Smooth muscle cell (in vitro differentiated cells): ENCODE results near the gene PDLIM7. TPM values are rescaled to one million over a fixed set of nuclear protein-coding genes. Genes with fewer than 3 reads are reported as not detected.

ENCODE experiments used
- DNase-seq: peaks from one replicate; lab custom pipeline; 2025; ENCODE audit not compliant: unreplicated experiment; lab: John Stamatoyannopoulos, UW
- H2AFZ ChIP-seq: fragments of 200-600 bp; sonication (generic); 2 replicates; pipeline ENCODE4 v1.6.0; 2016; ENCODE audit warnings: antibody characterized with exemption, low read depth, mild to moderate bottlenecking
- H3F3A ChIP-seq: fragments of 200-600 bp; sonication (generic); 2 replicates; pipeline ENCODE4 v1.6.0; 2017; ENCODE audit warnings: antibody characterized with exemption, low read depth
- H3K27ac ChIP-seq: fragments of 200-600 bp; sonication (generic); 2 replicates; pipeline ENCODE4 v1.5.1; 2016; ENCODE audit warnings: low read depth, mild to moderate bottlenecking
- H3K27me3 ChIP-seq: fragments of 200-600 bp; sonication (generic); 2 replicates; pipeline ENCODE4 v1.6.1; 2016; ENCODE audit warnings: low read depth, mild to moderate bottlenecking
- H3K36me3 ChIP-seq: fragments of 200-600 bp; sonication (generic); 2 replicates; pipeline ENCODE4 v1.5.1; 2016; ENCODE audit warnings: low read depth
- H3K4me1 ChIP-seq: fragments of 200-600 bp; sonication (generic); 2 replicates; pipeline ENCODE4 v1.5.1; 2016; ENCODE audit warnings: low read depth
- H3K4me2 ChIP-seq: fragments of 200-600 bp; sonication (generic); 2 replicates; pipeline ENCODE4 v1.6.0; 2016; ENCODE audit warnings: mild to moderate bottlenecking
- H3K4me3 ChIP-seq: fragments of 200-600 bp; sonication (generic); 2 replicates; pipeline ENCODE4 v1.5.1; 2016; ENCODE audit warnings: mild to moderate bottlenecking
- H3K79me2 ChIP-seq: fragments of 200-600 bp; sonication (generic); 2 replicates; pipeline ENCODE4 v1.6.0; 2016; ENCODE audit warnings: low read depth, mild to moderate bottlenecking
- H3K9ac ChIP-seq: fragments of 200-600 bp; sonication (generic); 2 replicates; pipeline ENCODE4 v1.6.0; 2016; ENCODE audit warnings: low read depth
- H3K9me3 ChIP-seq: fragments of 200-600 bp; sonication (generic); replicated peaks from 2 replicates; pipeline ENCODE4 v1.5.1; 2016; ENCODE audit warnings: low read depth
- H4K20me1 ChIP-seq: fragments of 200-600 bp; sonication (generic); 2 replicates; pipeline ENCODE4 v1.6.0; 2016; ENCODE audit warnings: low read depth
- CTCF ChIP-seq: fragments of 200-600 bp; sonication (generic); IDR thresholded peaks from 2 replicates; pipeline ENCODE4 v1.5.1; 2017; ENCODE audit warnings: borderline replicate concordance, mild to moderate bottlenecking, antibody characterized with exemption; ENCODE audit not compliant: insufficient read depth, poor library complexity, severe bottlenecking
- WGBS: methylation state at CpG from one replicate; pipeline ENCODE4 v1.1.7; 2016; ENCODE audit warnings: low lambda C conversion rate; 5-methylcytosine and 5-hydroxymethylcytosine counted together
- polyA plus RNA-seq: library from polyadenylated mRNA; unstranded; fragments of >200 nt; fragmentation: Nextera tagmentation; extraction: Ambion mirVana; gene quantifications from 2 replicates; pipeline ENCODE4 v1.2.1, GENCODE V29; 2016
- total RNA-seq: library from RNA; depleted of rRNA; stranded (reverse); fragments of >200 nt; gene quantifications from 2 replicates; pipeline ENCODE4 v1.2.3, GENCODE V29; 2014

Gene PDLIM7
- total and polyA plus RNA-seq, 2 experiments from 2014 or later, result 235 to 511 TPM

- no peak overlapping the region for H3K9ac ChIP-seq
- H3K27me3 ChIP-seq, result no peaks in the 10 kb centered on the region
- peaks cover 9% of the 10 kb centered on the region for H3F3A ChIP-seq
- H4K20me1 ChIP-seq, result peaks cover 12% of the 10 kb centered on the region
- no peaks in the 10 kb centered on the region for H3K9me3 ChIP-seq
- H3K36me3 ChIP-seq, result no peaks in the 10 kb centered on the region
- H3K4me3 ChIP-seq, result peak overlapping the region; percentile 85
- 78% methylated on average over 10 of the region's 10 CpGs for WGBS
- no peak overlapping the region for H3K27ac ChIP-seq
- no peaks in the 10 kb centered on the region for H3K79me2 ChIP-seq
- no peak overlapping the region for H2AFZ ChIP-seq
- H3K4me2 ChIP-seq, result peak overlapping the region; percentile 97
- peaks cover 13% of the 10 kb centered on the region for H3K4me1 ChIP-seq
- no peak for DNase-seq
- no peak for TF ChIP-seq CTCF
Observed at GRCh38 chr5:177445052-177445916, 52.1 kb downstream of the PDLIM7 start.

DNA sequence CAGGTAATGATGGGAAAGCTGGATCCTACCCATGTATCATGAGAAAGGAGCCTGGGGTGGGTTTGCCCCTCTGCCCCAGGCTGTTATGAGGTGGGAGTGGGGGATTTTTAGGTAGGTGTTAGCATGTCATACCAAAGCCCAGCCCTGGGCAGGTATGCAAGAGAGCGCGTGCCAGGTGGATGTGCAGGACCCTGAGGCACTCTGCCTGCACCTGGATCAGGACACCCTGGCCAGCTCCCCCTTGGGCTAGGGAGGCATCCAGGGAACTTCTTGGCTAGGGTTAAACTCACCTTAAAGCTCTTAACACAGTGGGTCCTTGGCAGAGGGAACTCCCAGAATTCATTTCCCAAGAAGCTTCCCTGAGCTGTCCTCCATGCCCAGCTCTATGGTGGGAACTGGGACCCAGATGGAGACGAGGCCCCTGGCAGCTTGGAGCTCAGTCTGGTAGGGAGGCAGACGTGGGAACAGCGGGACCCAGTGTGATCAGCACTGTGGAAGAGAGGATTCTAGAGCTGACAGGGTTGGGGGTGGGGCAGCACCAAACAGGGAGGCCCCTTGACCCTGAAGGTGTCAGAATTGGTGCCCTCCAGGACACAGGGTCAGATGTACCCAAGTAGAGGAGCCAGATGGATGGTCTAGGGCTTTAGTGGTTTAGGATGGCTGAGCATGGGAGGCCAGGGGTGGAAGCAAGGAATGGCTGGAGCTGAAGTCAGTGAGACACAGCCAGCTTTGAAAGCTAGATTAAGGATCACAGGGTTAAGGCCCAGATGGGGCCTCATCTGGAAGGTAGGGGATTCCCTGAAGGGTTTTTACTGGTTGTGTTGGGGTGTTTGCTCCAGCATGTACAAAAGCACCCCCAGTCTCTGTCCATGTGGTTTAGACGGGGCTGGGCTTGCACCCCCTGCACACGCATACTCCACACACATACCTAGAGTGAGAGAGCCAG, 53.0 kb downstream of the PDLIM7 start:
- H3K27me3 ChIP-seq, result no peaks in the 10 kb centered on the region
- no peaks in the 10 kb centered on the region for H3K36me3 ChIP-seq
- TF ChIP-seq CTCF, result no peak
- no peak overlapping the region for H3K4me3 ChIP-seq
- H4K20me1 ChIP-seq, result peaks cover 12% of the 10 kb centered on the region
- DNase-seq, result no peak
- H3K9me3 ChIP-seq, result no peaks in the 10 kb centered on the region
- no peaks in the 10 kb centered on the region for H3K79me2 ChIP-seq
- no peak overlapping the region for H2AFZ ChIP-seq
- peaks cover 9% of the 10 kb centered on the region for H3F3A ChIP-seq
- WGBS, result 92% methylated on average over 7 of the region's 7 CpGs
- H3K4me2 ChIP-seq, result no peak overlapping the region
- H3K4me1 ChIP-seq, result peaks cover 13% of the 10 kb centered on the region
- H3K9ac ChIP-seq, result no peak overlapping the region
- no peak overlapping the region for H3K27ac ChIP-seq

GRCh38 chr5:177443144-177443983, 54.0 kb downstream of the PDLIM7 start:
- Histone ChIP-seq H3K9ac (no peak overlapping the region), H3K27ac (no peak overlapping the region), H3K4me2 (no peak overlapping the region), H3K4me1 (peaks cover 13% of the 10 kb centered on the region), H3F3A (peaks cover 5% of the 10 kb centered on the region), H4K20me1 (peaks cover 3% of the 10 kb centered on the region), H3K27me3 (no peaks in the 10 kb centered on the region), H3K79me2 (no peaks in the 10 kb centered on the region), H3K9me3 (no peaks in the 10 kb centered on the region), H2AFZ (no peak overlapping the region), H3K4me3 (no peak overlapping the region), H3K36me3 (no peaks in the 10 kb centered on the region)
- WGBS, result 96% methylated on average over 15 of the region's 15 CpGs
- no peak for DNase-seq
- no peak for TF ChIP-seq CTCF
